ENCODE data around the gene EIF4G1.

GRCh38 chr3:184350618-184351017 is 36.2 kb downstream of the EIF4G1 start:
- no peak for TF ChIP-seq HDAC2 (IDR thresholded peaks at IDR 0.05; ENCODE audit: borderline replicate concordance in 1 of 2, low read depth in 2 of 2, low read length in 2 of 2)
- TF ChIP-seq POLR2A (IDR thresholded peaks at IDR 0.05; ENCODE audit: control extremely low read depth in 1 of 2, low read depth in 2 of 2, low read length in 2 of 2) = no peak
- no peak for TF ChIP-seq EZH2 (IDR thresholded peaks at IDR 0.05; ENCODE audit: low read depth, low read length, severe bottlenecking)
- TF ChIP-seq CTCF (IDR thresholded peaks at IDR 0.05; ENCODE audit: control extremely low read depth in 1 of 3, insufficient read depth in 1 of 3, low read depth in 1 of 3, low read length in 3 of 3) = no peak
- TF ChIP-seq NANOG (IDR thresholded peaks at IDR 0.05; ENCODE audit: insufficient read depth, low read depth, low read length, poor library complexity, severe bottlenecking) = no peak
- TF ChIP-seq GABPA (IDR thresholded peaks at IDR 0.05; ENCODE audit: borderline replicate concordance, insufficient read depth, low read length) = no peak
- no peak for TF ChIP-seq HDAC6 (IDR thresholded peaks at IDR 0.05; ENCODE audit: low read depth, low read length)

All from H1 (cell line).